Left ventricle myocardium inferior (tissue), 1 donor: ENCODE measurements around the gene TSPAN32. TPM values are rescaled to one million over a fixed set of nuclear protein-coding genes. Genes with fewer than 3 reads are reported as not detected.

Experiments used
- DNase-seq: peaks from one replicate; pipeline ENCODE4 v3.0.0-alpha.2; 2020
- H3K27ac ChIP-seq: fragments of 200-600 bp; replicated peaks from 2 replicates; pipeline ENCODE4 v1.8.0; 2021
- H3K27me3 ChIP-seq: fragments of 200-600 bp; 2 replicates; pipeline ENCODE4 v1.8.0; 2021; ENCODE audit warnings: low read depth
- H3K36me3 ChIP-seq: fragments of 200-600 bp; 2 replicates; pipeline ENCODE4 v1.8.0; 2021
- H3K4me1 ChIP-seq: fragments of 200-600 bp; 2 replicates; pipeline ENCODE4 v1.8.0; 2021
- H3K4me3 ChIP-seq: fragments of 200-600 bp; 2 replicates; pipeline ENCODE4 v1.8.0; 2021; ENCODE audit warnings: mild to moderate bottlenecking, moderate library complexity
- H3K9me3 ChIP-seq: fragments of 200-600 bp; replicated peaks from 2 replicates; pipeline ENCODE4 v1.8.0; 2021
- CTCF ChIP-seq: fragments of 200-600 bp; IDR thresholded peaks from 2 replicates; pipeline ENCODE4 v1.8.0; 2021; ENCODE audit warnings: antibody characterized with exemption, mild to moderate bottlenecking, borderline replicate concordance
- intact Hi-C: fragments of 100-400 bp; cut with micrococcal nuclease; formaldehyde crosslinking; loops from one replicate; pipeline ENCODE4 v1.11.0; 2022
- long read RNA-seq: library from polyadenylated mRNA; unstranded; transcript quantifications from one replicate; pipeline ENCODE4 v2.0.0, GENCODE V29; 2021
- total RNA-seq: library from RNA; stranded (reverse); fragmentation: NEBNext Ultra II Directional; extraction: Animal tissue kit (Norgen Biotek cat#: 25700); gene quantifications from one replicate; pipeline ENCODE4 v1.2.1, GENCODE V29; 2021
- donor health status: DM: no; HTN: yes; CAD: no; lungs with severe emphysema.

Gene TSPAN32
- total RNA-seq: 27.1 TPM
- long read RNA-seq, partial matches to known transcripts: 14 of 32 reads
- long read RNA-seq, other reads (novel, unspliced or antisense): 13 of 32 reads

- no peaks in the 10 kb centered on the region for H3K27me3 ChIP-seq
- peak; percentile 69 for DNase-seq
- intact Hi-C loops: no loop called here
- TF ChIP-seq CTCF: no peak
- H3K36me3 ChIP-seq: no peaks in the 10 kb centered on the region
- peak within 1 kb of the TSS; percentile 67 for H3K4me3 ChIP-seq
- peak within 1 kb of the TSS; percentile 96 for H3K27ac ChIP-seq
- H3K4me1 ChIP-seq: peaks cover 52% of the 10 kb centered on the region
- no peaks in the 10 kb centered on the region for H3K9me3 ChIP-seq
Observed at GRCh38 chr11:2301631-2302305, at the start of gene TSPAN32, which contains the start of gene C11orf21. TSPAN32 (plus strand) TSS chr11:2302013; CDS start chr11:2302150, 137 bp downstream. C11orf21 (minus strand) TSS chr11:2301918; CDS start chr11:2301808, 110 bp downstream.

GRCh38 chr11:2252018-2252417 lies 49.8 kb upstream of the TSPAN32 start:
- Histone ChIP-seq H3K4me3 (no peak overlapping the region), H3K4me1 (no peaks in the 10 kb centered on the region), H3K9me3 (peaks cover 23% of the 10 kb centered on the region), H3K36me3 (no peaks in the 10 kb centered on the region), H3K27me3 (peaks cover 27% of the 10 kb centered on the region), H3K27ac (no peak overlapping the region)
- TF ChIP-seq CTCF: no peak
- intact Hi-C loops: no loop called here
- no peak for DNase-seq

- H3K9me3 ChIP-seq: peaks cover 23% of the 10 kb centered on the region
- DNase-seq: no peak
- no peak for TF ChIP-seq CTCF
- no peak overlapping the region for H3K27ac ChIP-seq
- H3K36me3 ChIP-seq: no peaks in the 10 kb centered on the region
- H3K4me1 ChIP-seq: no peaks in the 10 kb centered on the region
- H3K4me3 ChIP-seq: no peak overlapping the region
- intact Hi-C loops: no loop called here
- H3K27me3 ChIP-seq: peaks cover 29% of the 10 kb centered on the region
Observed at GRCh38 chr11:2256293-2256913, 45.4 kb upstream of the TSPAN32 start.

GRCh38 chr11:2256951-2257700 lies 44.7 kb upstream of the TSPAN32 start:
- DNase-seq: no peak
- Histone ChIP-seq H3K27me3 (peaks cover 36% of the 10 kb centered on the region), H3K9me3 (peaks cover 23% of the 10 kb centered on the region), H3K27ac (no peak overlapping the region), H3K4me1 (no peaks in the 10 kb centered on the region), H3K4me3 (no peak overlapping the region), H3K36me3 (no peaks in the 10 kb centered on the region)
- intact Hi-C loops: no loop called here
- TF ChIP-seq CTCF: no peak
